Osteoblast (primary cell): Measurements from ENCODE around the gene NTM. TPM values are rescaled to one million over a fixed set of nuclear protein-coding genes. Genes with fewer than 3 reads are reported as not detected.

Experiments used
- DNase-seq: peaks from one replicate; pipeline ENCODE4 v3.0.0; 2011; ENCODE audit warnings: low spot score, mixed read lengths; ENCODE audit not compliant: insufficient read length; ENCODE audit errors: missing footprints
- H2AFZ ChIP-seq: 2 replicates; pipeline ENCODE4 v1.6.0; 2011; ENCODE audit warnings: mild to moderate bottlenecking, low read length
- H3K27ac ChIP-seq: 2 replicates; pipeline ENCODE4 v1.5.1; 2011; ENCODE audit warnings: mild to moderate bottlenecking, low read depth, low read length, moderate library complexity
- H3K27me3 ChIP-seq: 2 replicates; pipeline ENCODE4 v1.6.0; 2012; ENCODE audit warnings: mild to moderate bottlenecking, control low read depth, inconsistent platforms, low read length, moderate library complexity; ENCODE audit not compliant: insufficient read depth
- H3K36me3 ChIP-seq: 2 replicates; pipeline ENCODE4 v1.5.1; 2011; ENCODE audit warnings: mild to moderate bottlenecking, low read length, control low read depth, moderate library complexity; ENCODE audit not compliant: insufficient read depth
- H3K4me1 ChIP-seq: 2 replicates; pipeline ENCODE4 v1.5.1; 2011; ENCODE audit warnings: mild to moderate bottlenecking, low read length, control low read depth, moderate library complexity; ENCODE audit not compliant: insufficient read depth
- H3K4me2 ChIP-seq: 2 replicates; pipeline ENCODE4 v1.6.0; 2011; ENCODE audit warnings: mild to moderate bottlenecking, low read length; ENCODE audit not compliant: insufficient read depth
- H3K4me3 ChIP-seq: fragments of 200-600 bp; sonication (generic); 3 replicates; pipeline ENCODE4 v1.5.1; 2012; ENCODE audit warnings: mild to moderate bottlenecking, low read length, inconsistent platforms; ENCODE audit not compliant: insufficient read depth
- H3K79me2 ChIP-seq: 2 replicates; pipeline ENCODE4 v1.6.0; 2012; ENCODE audit warnings: mild to moderate bottlenecking, low read length, control low read depth, inconsistent platforms; ENCODE audit not compliant: insufficient read depth
- H3K9me3 ChIP-seq: 2 replicates; pipeline ENCODE4 v1.5.1; 2011; ENCODE audit warnings: low read depth, low read length, control low read depth
- H4K20me1 ChIP-seq: 2 replicates; pipeline ENCODE4 v1.6.0; 2012; ENCODE audit warnings: mild to moderate bottlenecking, low read length, control low read depth; ENCODE audit not compliant: insufficient read depth
- total RNA-seq: library from RNA; depleted of rRNA; stranded (reverse); fragments of >200 nt; gene quantifications from 2 replicates; pipeline ENCODE4 v1.2.3, GENCODE V29; 2012
- TF ChIP-seq, protein P1 (sequence below): IDR thresholded peaks from 2 replicates; pipeline ENCODE4 v1.5.1; 2011; ENCODE audit warnings: mild to moderate bottlenecking, low read depth, low read length, moderate library complexity; ENCODE audit errors: extremely low read depth

Gene NTM
- total RNA-seq, 1 donor, result 48.1 TPM

- H3K27ac ChIP-seq, result peak overlapping the region; percentile 17
- TF ChIP-seq, protein P1, sequence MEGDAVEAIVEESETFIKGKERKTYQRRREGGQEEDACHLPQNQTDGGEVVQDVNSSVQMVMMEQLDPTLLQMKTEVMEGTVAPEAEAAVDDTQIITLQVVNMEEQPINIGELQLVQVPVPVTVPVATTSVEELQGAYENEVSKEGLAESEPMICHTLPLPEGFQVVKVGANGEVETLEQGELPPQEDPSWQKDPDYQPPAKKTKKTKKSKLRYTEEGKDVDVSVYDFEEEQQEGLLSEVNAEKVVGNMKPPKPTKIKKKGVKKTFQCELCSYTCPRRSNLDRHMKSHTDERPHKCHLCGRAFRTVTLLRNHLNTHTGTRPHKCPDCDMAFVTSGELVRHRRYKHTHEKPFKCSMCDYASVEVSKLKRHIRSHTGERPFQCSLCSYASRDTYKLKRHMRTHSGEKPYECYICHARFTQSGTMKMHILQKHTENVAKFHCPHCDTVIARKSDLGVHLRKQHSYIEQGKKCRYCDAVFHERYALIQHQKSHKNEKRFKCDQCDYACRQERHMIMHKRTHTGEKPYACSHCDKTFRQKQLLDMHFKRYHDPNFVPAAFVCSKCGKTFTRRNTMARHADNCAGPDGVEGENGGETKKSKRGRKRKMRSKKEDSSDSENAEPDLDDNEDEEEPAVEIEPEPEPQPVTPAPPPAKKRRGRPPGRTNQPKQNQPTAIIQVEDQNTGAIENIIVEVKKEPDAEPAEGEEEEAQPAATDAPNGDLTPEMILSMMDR, result no peak
- H3K4me1 ChIP-seq, result peaks cover 14% of the 10 kb centered on the region
- no peaks in the 10 kb centered on the region for H3K79me2 ChIP-seq
- H3K4me2 ChIP-seq, result no peak overlapping the region
- no peaks in the 10 kb centered on the region for H4K20me1 ChIP-seq
- H3K4me3 ChIP-seq, result no peak overlapping the region
- H3K9me3 ChIP-seq, result no peaks in the 10 kb centered on the region
- peak overlapping the region; percentile 40 for H2AFZ ChIP-seq
- no peaks in the 10 kb centered on the region for H3K27me3 ChIP-seq
- H3K36me3 ChIP-seq, result no peaks in the 10 kb centered on the region
- peak; percentile 71 for DNase-seq
Observed at GRCh38 chr11:131877246-131877942, 507.0 kb downstream of the NTM start.

GRCh38 chr11:131880316-131880715 is 509.9 kb downstream of the NTM start:
- no peak overlapping the region for H3K4me3 ChIP-seq
- TF ChIP-seq, protein P1, result no peak
- H3K36me3 ChIP-seq, result no peaks in the 10 kb centered on the region
- no peaks in the 10 kb centered on the region for H3K27me3 ChIP-seq
- H3K4me1 ChIP-seq, result peaks cover 14% of the 10 kb centered on the region
- no peaks in the 10 kb centered on the region for H3K79me2 ChIP-seq
- H2AFZ ChIP-seq, result no peak overlapping the region
- H3K27ac ChIP-seq, result no peak overlapping the region
- no peak for DNase-seq
- H3K9me3 ChIP-seq, result no peaks in the 10 kb centered on the region
- no peak overlapping the region for H3K4me2 ChIP-seq
- H4K20me1 ChIP-seq, result no peaks in the 10 kb centered on the region

GRCh38 chr11:131880976-131881375 is 510.6 kb downstream of the NTM start:
- no peaks in the 10 kb centered on the region for H3K79me2 ChIP-seq
- H3K4me3 ChIP-seq, result no peak overlapping the region
- H3K27me3 ChIP-seq, result no peaks in the 10 kb centered on the region
- H3K9me3 ChIP-seq, result no peaks in the 10 kb centered on the region
- TF ChIP-seq, protein P1, result no peak
- no peaks in the 10 kb centered on the region for H3K36me3 ChIP-seq
- H4K20me1 ChIP-seq, result no peaks in the 10 kb centered on the region
- no peak for DNase-seq
- no peak overlapping the region for H3K4me2 ChIP-seq
- peaks cover 14% of the 10 kb centered on the region for H3K4me1 ChIP-seq
- H2AFZ ChIP-seq, result no peak overlapping the region
- no peak overlapping the region for H3K27ac ChIP-seq

DNA sequence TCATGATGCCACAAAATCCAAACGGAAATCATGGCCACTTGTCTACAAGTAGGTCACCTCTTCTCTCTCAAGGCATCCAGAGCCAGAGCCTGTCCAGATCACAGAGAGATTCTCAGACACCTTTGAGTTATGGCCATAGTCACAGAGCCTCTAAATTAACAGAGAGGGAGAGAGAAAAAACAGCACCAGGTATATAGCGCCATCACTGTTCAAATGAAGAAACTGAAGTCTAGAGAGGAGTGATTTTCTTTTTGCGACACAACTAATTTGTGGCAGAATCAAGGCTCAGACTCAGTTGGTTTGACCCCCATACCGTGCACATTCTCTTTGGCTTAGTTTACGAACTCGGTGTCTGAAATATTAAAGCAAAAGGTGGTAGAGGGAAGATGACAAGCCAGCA is 512.9 kb downstream of the NTM start:
- no peaks in the 10 kb centered on the region for H3K36me3 ChIP-seq

More for the DNA sequence above, 512.9 kb downstream of the NTM start:
- Histone ChIP-seq H3K4me2 (no peak overlapping the region), H4K20me1 (no peaks in the 10 kb centered on the region), H3K27ac (no peak overlapping the region), H3K79me2 (no peaks in the 10 kb centered on the region), H3K9me3 (no peaks in the 10 kb centered on the region), H3K4me3 (no peak overlapping the region), H2AFZ (no peak overlapping the region), H3K4me1 (peaks cover 16% of the 10 kb centered on the region), H3K27me3 (no peaks in the 10 kb centered on the region)
- TF ChIP-seq, protein P1, result no peak
- no peak for DNase-seq
